Measurements from ENCODE around the gene KLHL29.
A peak's percentile ranks its signal among the peaks of the same experiment; 100 is the strongest.

KLHL29 gene

DNA sequence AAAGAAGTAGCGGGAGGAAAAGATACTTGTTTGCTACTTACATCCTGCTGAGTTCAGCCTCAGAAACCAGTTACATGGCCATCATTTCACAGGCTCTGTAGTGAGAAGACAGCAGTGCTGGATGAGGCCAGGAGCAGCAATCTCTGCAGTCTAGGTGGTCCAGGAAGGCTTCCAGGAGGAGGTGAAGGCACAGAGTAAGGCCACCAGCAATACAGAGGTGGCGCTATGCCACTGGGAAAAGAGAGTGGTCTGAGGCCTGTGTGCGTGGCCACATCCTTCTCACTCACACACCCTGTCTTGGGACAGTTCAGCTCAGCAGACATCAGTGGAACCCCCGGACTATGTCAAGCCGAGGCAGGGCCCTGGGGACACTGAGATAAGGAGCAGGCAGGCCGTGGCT is 162.7 kb downstream of the KLHL29 start:
- H3K4me2 ChIP-seq (ENCODE audit: insufficient read depth, low read length, poor library complexity, severe bottlenecking), result no peak overlapping the region
- no peak overlapping the region for H4K8ac ChIP-seq (ENCODE audit: low read depth, low read length)
- H4K91ac ChIP-seq (ENCODE audit: low read depth, low read length, poor library complexity), result no peak overlapping the region
- no peak overlapping the region for H3K23ac ChIP-seq (ENCODE audit: low read depth, low read length, poor library complexity)
- H2BK12ac ChIP-seq (ENCODE audit: low read length), result no peak overlapping the region
- H3K36me3 ChIP-seq (replicated peaks in 1 of 2; ENCODE audit: control insufficient read depth in 2 of 2, insufficient read depth in 2 of 2, low read length in 2 of 2), result no peaks in the 10 kb centered on the region
- no peak for DNase-seq (ENCODE audit: low spot score)
- no peaks in the 10 kb centered on the region for H3K9me3 ChIP-seq (replicated peaks in 1 of 2; ENCODE audit: control insufficient read depth in 2 of 2, insufficient read depth in 1 of 2, low read depth in 1 of 2, low read length in 2 of 2)
- no peak overlapping the region for H3K27ac ChIP-seq (replicated peaks; ENCODE audit: low read length)
- no peak overlapping the region for H2AFZ ChIP-seq (ENCODE audit: low read length)
- H3K9ac ChIP-seq (ENCODE audit: low read depth, low read length, poor library complexity), result no peak overlapping the region
- no peak overlapping the region for H3K14ac ChIP-seq (ENCODE audit: low read length)
- no peak overlapping the region for H3K4me3 ChIP-seq (ENCODE audit: low read length in 2 of 2)
- WGBS, 2 donors (ENCODE audit: extremely low coverage in 2 of 2, insufficient read length in 2 of 2, insufficient replicate concordance in 1 of 2), result no CpG with 5 or more reads among the region's 6 CpGs
- no peak overlapping the region for H2BK120ac ChIP-seq (ENCODE audit: low read depth, low read length)
- H3K4me1 ChIP-seq (ENCODE audit: control insufficient read depth in 2 of 2, insufficient read depth in 1 of 2, low read depth in 1 of 2, low read length in 2 of 2), result peaks cover 5 to 26% of the 10 kb centered on the region in 2 donors
- H2BK5ac ChIP-seq (ENCODE audit: low read length), result no peak overlapping the region
- H2BK15ac ChIP-seq (ENCODE audit: low read length), result no peak overlapping the region
- H3K79me1 ChIP-seq (ENCODE audit: low read depth, low read length), result no peaks in the 10 kb centered on the region
- H2AK5ac ChIP-seq (ENCODE audit: low read depth, low read length), result no peak overlapping the region
- H3K18ac ChIP-seq (ENCODE audit: low read length), result no peak overlapping the region
- H3K4ac ChIP-seq (ENCODE audit: low read length), result no peak overlapping the region
- H3K27me3 ChIP-seq (ENCODE audit: control insufficient read depth in 3 of 3, insufficient read depth in 3 of 3, low read depth in 1 of 3, low read length in 3 of 3), result no peaks in the 10 kb centered on the region

GRCh38 chr2:23548143-23548769 is 163.3 kb downstream of the KLHL29 start:
- Histone ChIP-seq H3K4me3 (ENCODE audit: low read length in 2 of 2) (peak overlapping the region in 1 of 2 donors; percentile 26), H2BK120ac (ENCODE audit: low read depth, low read length) (no peak overlapping the region), H3K23ac (ENCODE audit: low read depth, low read length, poor library complexity) (no peak overlapping the region), H3K27ac (replicated peaks; ENCODE audit: low read length) (no peak overlapping the region), H3K4me2 (ENCODE audit: insufficient read depth, low read length, poor library complexity, severe bottlenecking) (no peak overlapping the region), H3K27me3 (ENCODE audit: control insufficient read depth in 3 of 3, insufficient read depth in 3 of 3, low read depth in 1 of 3, low read length in 3 of 3) (no peaks in the 10 kb centered on the region), H3K36me3 (replicated peaks in 1 of 2; ENCODE audit: control insufficient read depth in 2 of 2, insufficient read depth in 2 of 2, low read length in 2 of 2) (no peaks in the 10 kb centered on the region), H2BK5ac (ENCODE audit: low read length) (no peak overlapping the region), H2AFZ (ENCODE audit: low read length) (no peak overlapping the region), H3K14ac (ENCODE audit: low read length) (no peak overlapping the region), H3K79me1 (ENCODE audit: low read depth, low read length) (no peaks in the 10 kb centered on the region), H3K9me3 (replicated peaks in 1 of 2; ENCODE audit: control insufficient read depth in 2 of 2, insufficient read depth in 1 of 2, low read depth in 1 of 2, low read length in 2 of 2) (no peaks in the 10 kb centered on the region), H3K18ac (ENCODE audit: low read length) (no peak overlapping the region), H2AK5ac (ENCODE audit: low read depth, low read length) (no peak overlapping the region), H4K8ac (ENCODE audit: low read depth, low read length) (no peak overlapping the region), H3K4ac (ENCODE audit: low read length) (no peak overlapping the region), H4K91ac (ENCODE audit: low read depth, low read length, poor library complexity) (no peak overlapping the region), H3K4me1 (ENCODE audit: control insufficient read depth in 2 of 2, insufficient read depth in 1 of 2, low read depth in 1 of 2, low read length in 2 of 2) (peaks cover 5 to 23% of the 10 kb centered on the region in 2 donors), H3K9ac (ENCODE audit: low read depth, low read length, poor library complexity) (peak overlapping the region; percentile 66), H2BK15ac (ENCODE audit: low read length) (no peak overlapping the region), H2BK12ac (ENCODE audit: low read length) (peak overlapping the region; percentile 42)
- no CpG with 5 or more reads among the region's 14 CpGs for WGBS, 2 donors (ENCODE audit: extremely low coverage in 2 of 2, insufficient read length in 2 of 2, insufficient replicate concordance in 1 of 2)
- no peak for DNase-seq (ENCODE audit: low spot score)

DNA sequence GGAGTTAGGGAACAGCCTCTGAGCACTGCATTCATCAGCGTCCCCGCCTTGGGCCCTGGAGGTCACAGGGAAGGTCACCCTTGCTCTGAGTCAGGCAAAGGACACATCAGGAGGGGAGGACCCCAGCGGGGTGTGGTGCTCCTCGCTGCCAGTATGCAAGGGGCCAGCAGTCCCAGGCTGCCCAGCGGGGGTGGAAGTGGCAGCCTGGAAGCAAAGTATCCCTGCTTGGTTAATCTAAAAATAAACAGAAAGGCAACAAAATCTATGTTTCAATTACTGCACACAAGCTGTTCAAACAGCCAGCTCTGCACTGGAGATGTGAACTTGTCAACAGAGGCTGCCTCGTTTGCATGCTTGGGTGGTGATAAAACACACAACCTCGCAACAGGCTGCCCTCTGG is 164.1 kb downstream of the KLHL29 start:
- WGBS, 2 donors (ENCODE audit: extremely low coverage in 2 of 2, insufficient read length in 2 of 2, insufficient replicate concordance in 1 of 2), result no CpG with 5 or more reads among the region's 7 CpGs
- no peak overlapping the region for H2BK15ac ChIP-seq (ENCODE audit: low read length)
- H2AFZ ChIP-seq (ENCODE audit: low read length), result no peak overlapping the region
- H3K9ac ChIP-seq (ENCODE audit: low read depth, low read length, poor library complexity), result no peak overlapping the region
- DNase-seq (ENCODE audit: low spot score), result no peak
- H3K36me3 ChIP-seq (replicated peaks in 1 of 2; ENCODE audit: control insufficient read depth in 2 of 2, insufficient read depth in 2 of 2, low read length in 2 of 2), result no peaks in the 10 kb centered on the region
- H3K9me3 ChIP-seq (replicated peaks in 1 of 2; ENCODE audit: control insufficient read depth in 2 of 2, insufficient read depth in 1 of 2, low read depth in 1 of 2, low read length in 2 of 2), result no peaks in the 10 kb centered on the region
- H2BK120ac ChIP-seq (ENCODE audit: low read depth, low read length), result no peak overlapping the region
- H2BK5ac ChIP-seq (ENCODE audit: low read length), result no peak overlapping the region
- H3K27me3 ChIP-seq (ENCODE audit: control insufficient read depth in 3 of 3, insufficient read depth in 3 of 3, low read depth in 1 of 3, low read length in 3 of 3), result no peaks in the 10 kb centered on the region
- no peak overlapping the region for H3K18ac ChIP-seq (ENCODE audit: low read length)
- no peak overlapping the region for H2AK5ac ChIP-seq (ENCODE audit: low read depth, low read length)
- peak overlapping the region; percentile 49 for H3K14ac ChIP-seq (ENCODE audit: low read length)
- no peak overlapping the region for H3K4me3 ChIP-seq (ENCODE audit: low read length in 2 of 2)
- H2BK12ac ChIP-seq (ENCODE audit: low read length), result no peak overlapping the region
- no peak overlapping the region for H4K91ac ChIP-seq (ENCODE audit: low read depth, low read length, poor library complexity)
- no peak overlapping the region for H4K8ac ChIP-seq (ENCODE audit: low read depth, low read length)
- no peak overlapping the region for H3K23ac ChIP-seq (ENCODE audit: low read depth, low read length, poor library complexity)
- H3K4me2 ChIP-seq (ENCODE audit: insufficient read depth, low read length, poor library complexity, severe bottlenecking), result no peak overlapping the region
- H3K79me1 ChIP-seq (ENCODE audit: low read depth, low read length), result no peaks in the 10 kb centered on the region
- H3K27ac ChIP-seq (replicated peaks; ENCODE audit: low read length), result no peak overlapping the region
- H3K4me1 ChIP-seq (ENCODE audit: control insufficient read depth in 2 of 2, insufficient read depth in 1 of 2, low read depth in 1 of 2, low read length in 2 of 2), result peaks cover 5 to 23% of the 10 kb centered on the region in 2 donors
- no peak overlapping the region for H3K4ac ChIP-seq (ENCODE audit: low read length)

DNA sequence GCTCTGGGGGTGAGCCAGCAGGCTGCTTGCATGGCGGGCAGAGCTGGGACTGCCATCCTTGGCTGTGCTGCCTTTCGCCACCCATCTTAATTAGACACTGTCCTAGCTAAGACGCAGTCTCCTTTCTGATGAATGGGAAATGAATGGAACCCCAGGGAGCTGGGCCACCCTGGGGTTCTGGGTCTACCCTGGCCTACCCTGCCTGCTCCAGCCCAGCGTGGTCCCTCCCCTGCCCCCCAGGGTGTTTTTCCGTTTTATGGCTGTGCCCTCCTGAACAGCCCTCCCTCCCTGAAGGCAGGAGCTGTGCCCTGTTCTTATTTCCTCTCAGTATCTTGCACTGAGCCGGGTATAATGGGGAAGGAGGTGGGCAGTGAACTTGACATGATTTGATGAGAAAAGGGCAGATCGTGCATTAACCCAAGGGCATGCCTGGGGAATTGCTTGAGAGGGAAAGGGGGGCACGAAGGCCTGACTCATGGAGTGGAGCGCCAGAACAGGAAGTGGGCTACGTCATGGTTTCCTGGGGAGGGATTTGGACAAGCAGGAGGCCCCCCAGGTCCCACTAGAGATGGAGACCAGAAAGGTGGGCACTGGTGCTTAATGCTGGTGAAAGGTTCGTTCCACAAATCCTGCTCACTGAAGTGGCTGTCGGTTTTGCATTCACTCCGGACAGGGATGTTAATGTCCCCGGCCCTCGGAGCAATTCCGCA is 165.0 kb downstream of the KLHL29 start:
- no CpG with 5 or more reads among the region's 16 CpGs for WGBS, 2 donors (ENCODE audit: extremely low coverage in 2 of 2, insufficient read length in 2 of 2, insufficient replicate concordance in 1 of 2)
- H3K23ac ChIP-seq (ENCODE audit: low read depth, low read length, poor library complexity), result no peak overlapping the region
- no peaks in the 10 kb centered on the region for H3K79me1 ChIP-seq (ENCODE audit: low read depth, low read length)
- no peaks in the 10 kb centered on the region for H3K36me3 ChIP-seq (replicated peaks in 1 of 2; ENCODE audit: control insufficient read depth in 2 of 2, insufficient read depth in 2 of 2, low read length in 2 of 2)
- H2BK12ac ChIP-seq (ENCODE audit: low read length), result no peak overlapping the region
- H3K18ac ChIP-seq (ENCODE audit: low read length), result no peak overlapping the region
- no peak overlapping the region for H2BK120ac ChIP-seq (ENCODE audit: low read depth, low read length)
- peak overlapping the region in 1 of 2 donors; percentile 27 for H3K4me3 ChIP-seq (ENCODE audit: low read length in 2 of 2)
- peak overlapping the region; percentile 38 for H2AFZ ChIP-seq (ENCODE audit: low read length)
- H4K91ac ChIP-seq (ENCODE audit: low read depth, low read length, poor library complexity), result no peak overlapping the region
- no peak overlapping the region for H4K8ac ChIP-seq (ENCODE audit: low read depth, low read length)
- no peak overlapping the region for H2BK15ac ChIP-seq (ENCODE audit: low read length)
- H3K27me3 ChIP-seq (ENCODE audit: control insufficient read depth in 3 of 3, insufficient read depth in 3 of 3, low read depth in 1 of 3, low read length in 3 of 3), result no peaks in the 10 kb centered on the region
- H3K9ac ChIP-seq (ENCODE audit: low read depth, low read length, poor library complexity), result no peak overlapping the region
- H3K9me3 ChIP-seq (replicated peaks in 1 of 2; ENCODE audit: control insufficient read depth in 2 of 2, insufficient read depth in 1 of 2, low read depth in 1 of 2, low read length in 2 of 2), result no peaks in the 10 kb centered on the region
- no peak overlapping the region for H3K27ac ChIP-seq (replicated peaks; ENCODE audit: low read length)
- H3K4ac ChIP-seq (ENCODE audit: low read length), result no peak overlapping the region
- no peak overlapping the region for H2AK5ac ChIP-seq (ENCODE audit: low read depth, low read length)
- DNase-seq (ENCODE audit: low spot score), result no peak
- no peak overlapping the region for H2BK5ac ChIP-seq (ENCODE audit: low read length)
- no peak overlapping the region for H3K4me2 ChIP-seq (ENCODE audit: insufficient read depth, low read length, poor library complexity, severe bottlenecking)
- peaks cover 5 to 28% of the 10 kb centered on the region in 2 donors for H3K4me1 ChIP-seq (ENCODE audit: control insufficient read depth in 2 of 2, insufficient read depth in 1 of 2, low read depth in 1 of 2, low read length in 2 of 2)
- no peak overlapping the region for H3K14ac ChIP-seq (ENCODE audit: low read length)
